Measurements from ENCODE around the gene ZNF200.
A peak's percentile ranks its signal among the peaks of the same experiment; 100 is the strongest.
"Not testable (repeated sequence)": the region's sequence is repeated elsewhere in the genome, so short reads cannot be mapped to it uniquely, and the experiment has no call there.

ZNF200 gene

DNA sequence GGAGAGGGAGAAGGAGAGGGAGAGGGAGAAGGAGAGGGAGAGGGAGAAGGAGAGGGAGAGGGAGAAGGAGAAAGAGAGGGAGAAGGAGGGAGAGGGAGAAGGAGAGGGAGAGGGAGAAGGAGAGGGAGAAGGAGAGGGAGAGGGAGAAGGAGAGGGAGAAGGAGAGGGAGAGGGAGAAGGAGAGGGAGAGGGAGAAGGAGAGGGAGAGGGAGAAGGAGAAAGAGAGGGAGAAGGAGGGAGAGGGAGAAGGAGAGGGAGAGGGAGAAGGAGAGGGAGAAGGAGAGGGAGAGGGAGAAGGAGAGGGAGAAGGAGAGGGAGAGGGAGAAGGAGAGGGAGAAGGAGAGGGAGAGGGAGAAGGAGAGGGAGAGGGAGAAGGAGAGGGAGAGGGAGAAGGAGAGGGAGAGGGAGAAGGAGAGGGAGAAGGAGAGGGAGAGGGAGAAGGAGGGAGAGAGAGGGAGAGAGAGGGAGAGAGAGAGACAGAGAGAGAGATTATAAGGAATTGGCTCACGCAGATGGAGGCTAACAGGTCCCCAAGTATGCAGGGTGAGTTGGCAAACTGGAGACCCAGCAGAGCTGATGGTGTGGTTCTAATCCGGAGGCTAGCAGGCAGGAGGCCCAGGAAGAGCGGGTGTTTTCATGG, 37.1 kb downstream of the ZNF200 start:
- not testable (repeated sequence) for DNase-seq

DNA sequence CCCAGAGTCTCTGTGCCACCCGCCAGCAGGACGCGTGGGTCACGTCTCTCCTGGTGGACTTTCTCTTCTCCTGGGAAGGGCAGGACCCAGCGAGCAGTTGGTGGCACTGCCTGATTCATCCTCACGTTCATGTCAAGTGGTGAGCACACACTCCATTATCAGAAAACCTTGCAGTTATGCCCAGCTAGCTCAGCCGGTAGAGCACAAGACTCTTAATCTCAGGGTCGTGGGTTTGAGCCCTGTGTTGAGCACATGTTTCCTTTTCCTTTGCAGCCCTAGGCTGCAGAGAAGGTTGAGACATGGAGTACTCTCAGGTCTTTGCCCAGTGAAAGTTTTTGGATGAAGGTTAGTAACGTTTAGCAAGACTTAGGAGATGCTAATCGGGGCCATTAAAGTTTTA, 39.0 kb downstream of the ZNF200 start:
- DNase-seq: peak; percentile 32

DNA sequence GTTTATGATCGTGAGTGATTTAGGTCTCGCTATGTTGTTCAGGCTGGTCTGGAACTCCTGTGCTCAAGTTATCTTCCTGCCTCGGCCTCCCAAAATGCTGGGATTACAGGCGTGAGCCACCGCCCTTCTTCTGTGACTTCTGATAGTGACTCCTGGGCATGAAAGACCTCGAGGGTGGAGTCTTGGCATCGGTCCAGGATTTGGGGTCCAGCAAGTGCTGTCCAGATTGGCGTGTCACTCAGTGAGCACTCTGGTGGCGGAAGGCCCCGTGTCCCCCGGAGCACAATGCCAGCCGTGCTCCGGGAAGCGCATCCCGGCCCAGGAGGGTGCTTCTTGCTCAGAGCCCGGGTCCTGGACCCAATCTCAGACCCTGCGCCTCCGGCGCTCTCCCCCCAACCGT, 40.2 kb downstream of the ZNF200 start:
- DNase-seq: no peak

DNA sequence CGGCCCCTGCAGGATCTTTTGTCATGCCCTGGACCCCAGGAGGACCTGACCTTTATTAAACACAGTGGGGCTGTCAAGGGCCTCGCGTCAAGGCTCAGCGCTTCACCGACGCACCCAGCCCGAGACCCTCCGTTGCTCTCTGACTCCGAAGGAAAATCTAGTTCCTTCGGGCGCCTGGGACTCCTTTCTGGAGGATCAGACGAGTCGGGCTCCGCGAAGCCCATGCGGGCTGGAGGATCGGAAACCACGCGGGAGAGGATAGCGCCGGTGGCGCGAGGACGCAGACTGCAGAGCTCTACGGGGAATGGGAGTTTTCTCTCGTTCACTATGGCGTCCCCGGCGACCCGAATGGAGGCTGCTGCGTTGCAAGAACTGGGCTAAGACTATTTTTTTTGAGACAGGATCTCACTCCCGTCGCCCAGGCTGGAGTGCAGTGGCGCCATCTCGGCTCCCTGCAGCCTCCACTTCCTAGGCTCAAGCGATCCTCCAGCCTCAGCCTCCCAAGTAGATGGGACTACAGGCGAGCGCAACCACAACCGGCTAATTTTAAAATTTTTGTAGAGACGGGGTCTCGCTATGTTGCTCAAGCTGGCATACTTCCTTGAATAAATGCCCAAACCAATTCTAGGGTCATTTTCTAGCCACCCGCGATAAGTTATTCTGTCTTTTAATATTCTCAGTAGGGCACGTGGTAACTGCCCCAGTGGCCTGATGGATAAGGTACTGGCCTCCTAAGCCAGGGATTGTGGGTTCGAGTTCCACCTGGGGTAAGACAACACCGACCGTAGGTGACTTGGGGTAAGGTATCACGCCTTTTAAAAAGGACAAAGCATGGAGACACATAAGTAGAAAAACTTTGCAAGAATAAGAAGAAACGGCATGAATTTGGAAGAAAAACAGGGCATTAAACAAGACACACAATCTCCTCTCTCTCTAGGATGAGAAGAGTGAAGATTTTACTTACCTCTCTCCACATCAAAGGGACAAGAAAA, 41.4 kb downstream of the ZNF200 start:
- DNase-seq: no peak

DNA sequence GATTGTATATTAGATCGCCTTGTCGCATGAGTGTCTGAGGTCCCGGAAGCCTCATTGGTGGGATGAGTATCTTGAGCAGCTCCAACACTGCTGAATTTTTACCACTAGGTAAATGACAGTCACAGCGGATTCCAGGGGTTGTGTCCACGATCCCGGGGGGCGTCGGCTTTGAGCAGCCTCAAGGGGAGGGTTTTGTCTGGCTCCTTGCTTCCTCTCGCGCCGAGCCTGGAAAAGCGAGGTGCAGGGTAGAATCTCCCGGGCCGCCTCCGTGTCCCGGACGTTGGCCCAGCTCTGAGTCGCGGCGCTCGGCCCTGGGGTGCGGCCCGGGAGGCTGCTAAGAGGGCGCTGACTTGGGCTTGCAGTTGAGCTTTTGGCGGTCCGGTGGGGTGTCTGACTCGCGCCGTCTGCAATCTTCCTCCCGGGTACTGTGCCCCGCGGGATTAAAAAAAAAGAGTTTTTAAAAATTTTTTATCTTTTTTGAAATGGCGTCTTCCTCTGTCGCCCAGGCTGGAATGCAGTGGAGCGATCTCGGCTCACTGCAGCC, 42.4 kb downstream of the ZNF200 start:
- no peak for DNase-seq

DNA sequence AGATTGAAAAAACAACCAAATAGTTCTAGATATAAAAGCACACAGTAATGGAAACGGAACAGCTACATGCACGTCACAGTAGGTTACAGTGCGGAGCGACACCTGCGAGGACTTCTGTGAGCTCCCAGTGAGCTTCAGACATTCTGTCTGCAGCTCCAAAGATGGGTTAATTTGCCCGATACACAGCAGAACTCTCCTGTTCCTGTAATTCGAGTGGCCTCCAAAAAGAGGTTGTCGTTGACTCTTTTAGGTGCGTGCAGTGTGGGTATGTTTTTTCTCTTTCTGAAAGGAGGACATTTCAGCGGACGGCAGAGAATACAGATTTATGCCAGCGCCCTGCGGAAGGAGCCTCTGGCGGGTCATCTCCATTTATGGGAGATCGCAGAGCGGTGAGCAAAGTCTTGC, 44.0 kb downstream of the ZNF200 start:
- DNase-seq: no peak

DNA sequence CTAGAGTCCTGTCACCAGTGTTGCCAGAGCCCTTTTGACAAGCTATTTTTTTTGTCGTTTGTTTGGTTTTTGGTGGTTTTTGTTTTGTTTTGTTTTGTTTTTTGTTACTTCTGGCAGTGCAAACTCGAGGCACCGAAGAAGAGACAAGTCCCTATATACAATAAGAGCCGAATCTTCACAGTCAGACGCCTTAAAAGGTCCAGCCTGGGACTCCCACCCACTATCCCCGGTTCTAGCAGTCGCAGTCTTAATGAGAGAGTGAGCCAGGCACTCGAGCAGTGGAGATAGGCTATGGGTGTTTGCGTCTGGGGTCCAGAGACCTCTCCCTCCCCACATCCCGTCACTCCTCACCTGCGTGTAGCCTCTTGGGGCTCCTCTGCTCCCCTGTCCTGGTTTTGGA, 45.1 kb downstream of the ZNF200 start:
- no peak for DNase-seq

DNA sequence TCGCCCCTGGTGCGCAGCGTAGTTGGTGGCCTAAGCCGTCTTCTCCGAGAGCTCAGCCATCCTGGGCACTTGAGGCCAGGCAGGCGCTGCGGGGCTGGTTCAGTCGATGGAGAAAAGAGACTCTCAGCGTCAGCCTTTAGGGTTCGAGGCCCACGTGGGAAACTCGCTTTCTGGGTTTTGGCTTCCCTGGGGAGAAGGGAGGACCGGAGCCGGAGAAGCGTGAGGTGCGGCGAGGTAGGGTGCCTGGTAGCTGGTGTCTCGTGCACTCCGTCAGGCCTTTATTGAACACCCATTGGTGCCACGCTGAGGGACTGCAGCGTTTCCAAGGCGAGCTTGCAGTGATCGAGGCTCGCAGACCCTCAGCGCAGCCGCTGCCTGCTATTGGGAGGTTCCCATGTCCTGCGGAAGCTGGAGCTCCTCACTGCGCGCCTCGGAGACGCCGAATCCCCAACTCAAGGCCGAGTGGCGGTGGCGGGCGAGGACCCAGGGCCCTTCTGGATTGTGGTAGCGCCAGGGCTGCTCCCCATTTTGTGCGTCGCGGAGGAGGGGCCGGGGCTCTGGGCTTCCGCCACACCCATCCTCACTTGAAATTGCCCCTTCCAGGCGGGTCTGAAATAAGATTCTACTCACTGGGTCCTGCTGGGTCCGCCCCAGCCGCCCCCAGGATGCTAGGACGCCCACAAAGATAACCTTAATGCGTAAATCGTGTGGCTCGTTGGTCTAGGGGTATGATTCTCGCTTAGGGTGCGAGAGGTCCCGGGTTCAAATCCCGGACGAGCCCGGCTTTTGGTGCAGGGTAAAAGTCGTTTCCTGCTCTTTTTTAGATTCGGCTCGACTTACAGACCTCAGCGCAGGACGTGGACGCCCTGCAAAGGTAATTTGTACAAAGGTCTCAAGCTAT, 45.8 kb downstream of the ZNF200 start:
- peak; percentile 90 for DNase-seq

DNA sequence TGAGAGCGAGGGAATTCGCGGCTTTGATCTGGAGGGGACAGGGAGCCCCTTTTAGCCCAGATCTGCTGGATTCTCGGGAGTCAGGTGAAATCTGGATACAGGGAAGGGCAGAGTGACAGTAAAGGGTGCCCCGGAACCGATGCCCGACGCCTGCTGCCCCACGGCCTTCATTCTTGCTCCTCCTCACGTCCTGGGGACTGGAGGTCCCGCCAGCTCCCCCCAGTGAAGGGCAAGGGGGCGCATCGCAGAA, 46.4 kb downstream of the ZNF200 start:
- DNase-seq: no peak

DNA sequence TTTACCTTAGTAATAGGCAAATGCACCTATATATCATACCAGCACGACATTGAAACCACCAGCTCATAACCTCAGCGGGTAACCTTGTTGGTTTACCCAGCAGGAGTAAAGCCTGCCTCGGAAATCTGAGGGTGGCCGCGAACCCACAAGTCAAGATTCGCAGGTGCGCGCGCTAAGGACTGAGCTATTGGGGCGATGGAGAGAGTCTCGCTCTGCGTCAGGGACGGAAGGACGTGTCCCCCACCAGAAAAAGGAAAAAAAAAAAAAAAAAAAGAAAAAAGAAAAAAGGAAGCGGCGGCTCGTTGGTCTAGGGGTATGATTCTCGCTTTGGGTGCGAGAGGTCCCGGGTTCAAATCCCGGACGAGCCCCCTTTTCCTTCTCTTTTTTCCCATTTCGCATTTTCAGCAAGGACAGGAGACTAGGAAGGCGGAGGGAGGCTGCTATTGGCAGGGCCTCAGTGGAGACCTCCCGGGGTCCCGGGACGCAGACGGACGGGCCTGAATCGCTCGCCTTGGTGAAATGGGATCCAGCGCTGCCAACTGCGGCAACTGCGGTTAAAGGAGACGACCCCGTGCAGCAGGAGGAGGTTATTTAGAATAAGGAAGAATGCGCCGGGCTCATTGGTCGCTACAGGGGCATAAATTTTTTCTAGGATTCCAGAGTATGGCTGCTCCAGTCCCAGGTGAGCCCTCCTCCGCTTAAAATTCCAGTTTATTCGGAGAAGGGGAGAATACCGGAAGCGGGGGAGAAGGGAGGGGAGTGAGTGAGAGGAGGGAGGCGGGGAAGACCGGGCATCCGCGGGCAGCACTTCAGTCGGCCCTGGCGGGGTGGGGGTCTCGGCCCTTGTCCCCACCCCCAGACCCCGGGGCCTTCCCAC, 46.9 kb downstream of the ZNF200 start, which contains the start of gene OR1F1:
TSS of gene OR1F1 (plus strand) at position 407 of the 877 bp plus-strand sequence.
- DNase-seq: peak; percentile 94

DNA sequence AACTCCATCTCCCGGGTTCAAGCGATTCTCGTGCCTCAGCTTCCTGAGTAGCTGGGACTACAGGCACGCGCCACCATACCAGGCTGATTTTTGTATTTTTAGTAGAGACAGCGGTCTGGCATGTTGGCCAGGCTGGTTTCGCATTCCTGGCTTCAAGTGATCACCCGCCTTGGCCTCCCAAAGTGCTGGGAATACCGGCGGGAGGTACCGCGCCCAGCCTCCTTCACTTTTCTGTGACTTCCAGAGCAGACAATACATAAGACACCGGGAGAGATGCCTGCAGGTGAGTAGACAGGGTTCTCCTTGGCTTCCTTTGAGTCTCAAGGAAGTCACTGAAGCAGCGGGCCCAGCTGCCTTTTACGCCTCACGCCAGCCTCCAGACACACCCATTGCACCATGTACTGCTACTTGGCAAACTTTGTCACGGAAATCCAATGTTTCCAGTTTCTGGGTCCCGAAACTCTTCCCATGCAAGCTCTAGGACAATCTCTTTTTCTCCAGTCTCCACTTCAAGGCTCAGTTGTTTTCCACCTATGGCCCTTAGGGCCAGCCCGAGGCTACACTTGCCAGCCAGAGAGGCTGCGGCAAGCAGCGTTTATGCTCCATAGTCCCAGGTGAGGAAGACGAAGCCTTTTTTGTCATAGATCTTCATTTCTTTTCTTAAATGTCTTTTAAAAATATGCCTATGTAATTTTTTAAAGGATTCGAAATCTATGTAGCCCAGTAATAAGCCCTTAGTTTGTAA, 47.8 kb downstream of the ZNF200 start:
- DNase-seq: no peak

DNA sequence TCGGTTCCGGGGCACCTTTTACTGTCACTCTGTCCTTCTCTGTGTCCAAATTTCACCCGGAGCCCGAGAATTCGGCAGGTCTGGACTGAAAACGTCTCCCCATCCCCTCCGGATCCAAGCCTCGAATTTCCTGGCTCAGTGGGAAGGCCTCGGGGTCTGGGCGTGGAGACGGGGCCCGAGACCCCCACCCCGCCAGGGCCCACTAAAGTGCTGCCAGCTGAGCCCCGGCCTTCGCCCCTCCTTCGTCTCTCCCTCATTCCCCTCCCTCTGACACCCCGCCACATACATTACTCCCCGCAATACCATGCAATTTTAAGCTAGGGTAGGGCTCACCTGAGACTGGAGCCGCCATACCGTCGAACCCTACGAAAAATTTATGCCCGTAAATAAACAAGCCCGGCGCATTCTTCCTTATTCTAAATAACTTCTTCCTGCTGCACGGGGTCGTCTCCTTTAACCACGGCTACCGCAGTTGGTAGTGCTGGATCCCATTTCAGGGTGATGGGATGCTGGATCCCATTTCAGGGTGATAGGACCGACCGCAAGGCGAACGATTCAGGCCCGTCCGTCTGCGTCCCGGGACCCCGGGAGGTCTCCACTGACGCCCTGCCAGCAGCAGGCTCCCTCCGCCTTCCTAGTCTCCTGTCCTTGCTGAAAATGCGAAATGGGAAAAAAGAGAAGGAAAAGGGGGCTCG, 51.4 kb downstream of the ZNF200 start:
- peak; percentile 33 for DNase-seq

DNA sequence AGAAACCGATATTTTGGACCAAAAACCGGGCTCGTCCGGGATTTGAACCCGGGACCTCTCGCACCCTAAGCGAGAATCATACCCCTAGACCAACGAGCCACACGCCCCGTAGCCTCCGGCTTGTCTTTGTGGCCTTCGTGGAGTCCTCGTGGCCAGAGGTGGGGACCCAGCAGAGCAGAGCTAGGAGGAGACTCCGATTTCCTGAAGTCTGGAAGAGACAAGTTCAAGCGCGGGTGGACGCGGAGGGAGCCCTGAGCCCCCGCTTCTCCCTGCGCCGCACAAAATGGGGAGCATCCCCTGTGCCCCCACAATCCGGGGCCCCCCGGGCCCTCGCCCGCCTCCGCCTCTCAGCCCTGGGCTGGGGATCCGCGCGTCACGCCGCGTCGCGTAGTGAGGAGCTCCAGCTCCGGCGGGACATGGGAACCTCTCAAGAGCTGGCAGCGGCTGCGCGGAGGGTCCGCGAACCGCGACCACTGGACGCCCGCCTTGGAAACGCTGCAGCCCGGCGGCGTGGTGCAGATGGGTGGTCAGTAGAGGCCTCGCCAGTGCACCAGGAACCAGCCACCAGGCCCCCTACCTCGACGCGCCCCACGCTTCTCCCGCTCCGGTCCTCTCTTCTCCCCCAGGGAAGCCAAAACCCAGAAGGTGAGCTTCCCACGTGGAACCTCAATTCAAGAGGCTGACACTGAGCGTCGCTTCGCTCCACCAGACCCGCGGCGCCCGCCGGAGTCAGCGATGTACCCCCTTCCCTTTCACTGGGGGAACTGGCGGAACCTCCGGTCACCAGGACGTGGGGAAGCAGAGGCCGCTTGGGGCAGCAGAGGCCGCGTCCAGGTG, 52.1 kb downstream of the ZNF200 start:
- DNase-seq: peak; percentile 91

DNA sequence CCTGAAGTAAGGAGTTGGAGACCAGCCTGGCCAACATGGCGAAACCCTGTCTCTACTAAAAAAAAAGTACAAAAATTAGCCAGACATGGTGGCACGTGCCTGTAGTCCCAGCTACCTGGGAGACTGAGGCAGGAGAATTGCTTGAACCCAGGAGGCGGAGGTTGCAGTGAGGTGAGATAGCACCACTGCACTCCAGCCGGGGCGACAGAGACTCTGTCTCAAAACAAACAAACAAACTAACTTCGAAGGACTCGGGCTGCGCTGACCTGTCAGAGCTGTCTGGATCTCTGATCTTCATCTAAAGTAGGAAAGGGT, 52.7 kb downstream of the ZNF200 start:
- not testable (repeated sequence) for DNase-seq

DNA sequence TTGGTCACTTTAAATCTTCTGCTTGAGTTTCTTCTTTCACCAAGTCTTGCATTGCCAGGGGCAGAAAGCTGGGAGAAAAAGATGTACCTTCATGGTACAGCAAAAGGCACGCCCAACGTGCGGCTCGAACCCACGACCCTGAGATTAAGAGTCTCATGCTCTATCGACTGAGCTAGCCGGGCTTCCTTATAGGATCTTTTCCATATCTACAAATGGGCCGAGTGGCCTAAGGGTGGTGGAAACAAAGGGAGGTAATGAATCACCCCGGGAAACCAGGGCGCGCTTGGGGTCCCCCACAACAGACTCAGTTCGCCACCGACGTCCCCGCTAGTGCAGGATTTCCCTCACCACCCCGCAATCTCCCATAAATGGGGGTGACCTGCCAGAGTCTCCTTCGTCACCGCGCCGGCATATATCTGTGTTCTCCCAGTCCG, 54.5 kb downstream of the ZNF200 start:
- peak; percentile 79 for DNase-seq

DNA sequence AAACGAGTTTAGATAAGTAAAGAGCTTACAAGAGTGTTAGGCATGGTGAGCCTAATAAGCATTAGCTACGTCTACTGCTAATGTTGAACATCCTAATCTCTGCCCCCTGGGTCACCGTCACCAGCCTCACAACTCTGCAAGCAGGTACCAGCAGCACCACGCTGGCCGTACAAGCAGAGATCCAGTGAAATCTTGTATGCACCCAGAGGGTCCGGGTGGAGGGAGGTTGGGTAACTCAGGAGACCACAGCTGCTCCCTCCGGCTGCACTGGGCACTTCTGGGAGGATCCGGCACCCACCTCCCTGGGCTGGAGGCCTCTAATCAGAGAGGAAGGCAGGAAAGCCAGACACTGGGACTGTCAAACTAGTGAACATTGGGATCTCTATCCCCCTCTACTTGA, 55.3 kb downstream of the ZNF200 start:
- DNase-seq: no peak

DNA sequence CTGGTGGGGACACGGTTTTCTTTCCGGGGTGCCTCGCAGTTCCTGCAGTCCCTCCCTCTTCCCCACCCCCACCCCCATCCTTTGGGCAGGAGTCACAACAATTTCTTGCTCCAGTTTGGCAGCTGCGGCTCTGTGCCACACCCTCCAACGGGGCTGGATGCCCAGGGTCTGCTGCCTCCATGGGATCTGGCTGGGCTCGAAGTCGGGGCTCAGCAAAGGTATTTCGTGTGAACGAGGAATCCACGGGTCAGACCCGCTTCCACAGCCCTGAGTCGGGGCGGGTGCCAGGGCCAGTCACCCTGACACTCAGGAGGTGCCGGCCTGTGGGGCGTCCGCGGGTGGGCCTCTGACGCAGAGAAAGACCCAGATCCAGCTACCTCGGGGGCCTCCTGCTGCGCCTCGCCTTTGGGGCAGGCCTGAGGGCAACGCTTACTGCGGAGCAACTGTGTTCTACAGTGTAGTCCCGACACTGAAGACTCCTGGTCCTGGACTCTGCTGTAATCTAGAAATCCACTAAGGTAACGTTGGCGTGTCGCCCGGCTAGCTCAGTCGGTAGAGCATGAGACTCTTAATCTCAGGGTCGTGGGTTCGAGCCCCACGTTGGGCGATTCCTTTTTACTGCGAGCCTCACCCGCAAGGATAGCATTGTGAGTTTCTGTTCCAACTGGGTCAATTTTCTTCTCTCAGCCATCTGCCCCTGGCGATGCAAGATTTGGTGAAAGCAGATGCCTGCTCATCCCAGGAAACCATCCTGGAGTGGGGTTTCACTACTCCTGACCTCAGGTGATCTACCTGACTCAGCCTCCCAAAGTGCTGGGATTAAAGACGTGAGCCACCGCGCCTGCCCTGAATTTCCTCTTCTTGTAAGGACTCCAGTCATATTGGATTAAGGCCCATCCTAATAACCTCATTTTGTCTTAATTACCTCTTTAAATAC, 59.5 kb downstream of the ZNF200 start:
- peak; percentile 90 for DNase-seq

DNA sequence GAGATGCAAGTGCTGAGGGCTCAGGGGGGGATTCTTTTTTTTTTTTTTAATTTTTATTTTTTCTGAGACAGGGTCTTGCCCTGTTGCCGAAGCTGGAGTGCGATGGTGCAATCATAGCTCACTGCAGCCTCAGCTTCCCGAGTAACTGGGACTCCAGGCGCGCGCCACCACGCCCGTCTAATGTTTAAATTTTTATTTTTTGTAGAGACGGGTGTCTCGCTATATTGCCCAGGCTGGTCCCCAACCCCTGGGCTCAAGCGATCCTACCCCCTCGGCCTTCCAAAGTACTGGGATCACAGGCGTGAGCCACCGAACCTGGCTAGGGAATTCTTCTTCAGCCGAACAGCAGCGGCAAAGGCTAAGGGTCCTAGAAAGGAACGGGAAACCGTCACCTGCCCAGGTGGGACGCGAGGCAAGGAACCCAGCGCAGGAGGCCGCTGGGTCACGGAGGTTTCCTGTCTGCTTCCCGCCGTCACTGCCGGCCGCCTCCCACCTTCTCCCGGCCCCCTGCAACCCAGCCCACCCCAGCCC, 60.3 kb downstream of the ZNF200 start:
- no peak for DNase-seq
